NCI-H1092 treated with DMSO at 0.1 percent for 48 hours (cell line): Measurements from ENCODE around the gene BIRC3.
"Not testable (repeated sequence)": the region's sequence is repeated elsewhere in the genome, so short reads cannot be mapped to it uniquely, and the experiment has no call there.

Experiments
- DNase-seq: peaks from one replicate; lab custom pipeline; 2025; lab: John Stamatoyannopoulos, UW

The BIRC3 gene

DNA sequence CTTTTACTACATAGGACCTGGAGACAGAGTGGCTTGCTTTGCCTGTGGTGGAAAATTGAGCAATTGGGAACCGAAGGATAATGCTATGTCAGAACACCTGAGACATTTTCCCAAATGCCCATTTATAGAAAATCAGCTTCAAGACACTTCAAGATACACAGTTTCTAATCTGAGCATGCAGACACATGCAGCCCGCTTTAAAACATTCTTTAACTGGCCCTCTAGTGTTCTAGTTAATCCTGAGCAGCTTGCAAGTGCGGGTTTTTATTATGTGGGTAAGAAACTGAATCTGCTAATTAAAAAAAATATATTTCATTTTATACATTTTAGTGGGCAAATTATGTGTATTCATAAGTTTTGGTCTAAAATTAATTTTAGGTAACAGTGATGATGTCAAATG, 7.8 kb downstream of the BIRC3 start:
- DNase-seq: no peak

DNA sequence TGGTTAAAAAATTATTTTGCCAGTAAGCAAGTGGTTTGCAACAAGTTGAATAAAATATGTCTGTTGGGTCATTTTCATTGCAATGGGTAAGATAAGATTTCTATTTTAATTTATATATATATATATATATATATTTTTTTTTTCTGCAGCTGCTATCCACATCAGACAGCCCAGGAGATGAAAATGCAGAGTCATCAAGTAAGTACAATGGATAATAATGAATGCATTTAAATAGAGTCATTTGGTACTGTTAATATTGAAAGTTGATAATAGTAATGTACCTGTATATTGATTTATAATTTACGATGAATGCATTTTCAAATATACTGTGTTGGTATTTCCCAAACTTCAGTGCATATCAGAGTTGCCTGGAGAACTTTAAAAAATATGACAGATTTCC, 11.5 kb downstream of the BIRC3 start:
- DNase-seq: no peak

- DNase-seq: no peak
Observed at GRCh38 chr11:102330231-102330630, 12.9 kb downstream of the BIRC3 start.

DNA sequence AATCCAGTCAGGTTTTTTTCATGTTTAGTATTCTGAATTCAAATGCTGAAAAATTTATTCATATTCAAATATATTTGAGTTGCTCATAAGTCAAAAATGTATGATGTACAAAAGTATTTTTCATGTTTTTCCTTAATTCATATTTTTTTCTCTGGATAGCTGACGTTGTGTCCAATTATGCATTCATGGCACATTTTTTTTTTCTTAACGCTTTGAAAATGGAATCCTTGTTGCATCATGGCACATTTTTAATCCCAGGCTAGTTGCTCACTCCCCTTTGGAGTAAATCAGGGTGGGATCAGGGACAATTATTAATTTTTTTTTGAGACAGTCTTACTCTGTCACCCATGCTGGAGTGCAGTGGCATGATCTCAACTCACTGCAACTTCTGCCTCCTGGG, 14.1 kb downstream of the BIRC3 start:
- no peak for DNase-seq

DNA sequence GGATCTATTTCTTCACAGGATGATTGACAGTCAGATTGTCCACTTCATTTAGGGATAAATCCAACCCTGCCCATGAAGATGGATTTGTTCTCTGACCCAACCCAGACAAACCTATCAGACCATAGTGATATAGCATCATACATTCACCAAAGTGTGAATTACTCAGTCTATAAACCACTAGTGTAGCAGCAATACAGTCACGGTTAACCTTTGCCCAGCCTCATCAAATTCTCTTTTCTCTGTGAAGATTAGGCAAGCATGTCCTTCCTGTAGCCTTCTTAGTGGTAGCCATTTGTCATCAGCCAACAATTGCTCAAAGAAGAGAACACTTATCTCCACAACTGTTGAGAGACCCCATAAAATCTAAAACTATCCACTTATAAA, 15.3 kb downstream of the BIRC3 start:
- DNase-seq: no peak

DNA sequence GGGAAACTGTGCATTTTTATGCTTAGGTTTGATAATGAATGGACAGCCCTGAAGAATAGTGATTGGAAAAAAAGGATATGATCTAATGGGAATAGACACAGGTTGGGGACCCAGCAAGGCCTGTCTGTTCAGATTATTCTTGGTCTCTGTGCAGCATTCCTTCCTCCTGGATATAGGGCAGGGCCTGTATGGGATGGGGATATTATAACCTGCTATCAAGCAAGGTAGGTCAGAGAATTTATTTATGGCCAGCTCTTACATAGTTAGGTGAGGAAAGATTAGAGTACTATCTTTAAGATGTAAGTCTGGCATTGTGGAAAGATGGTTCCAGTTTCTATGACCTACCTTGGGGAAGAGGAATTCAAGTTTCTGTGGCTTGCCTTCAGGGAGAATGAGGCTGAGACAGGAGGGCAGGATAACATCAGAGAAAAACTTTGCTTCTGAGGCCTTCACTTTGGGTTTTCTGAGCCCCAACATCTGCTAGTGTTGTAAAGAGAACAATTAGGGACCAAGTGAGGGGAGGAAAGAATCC, 21.3 kb downstream of the BIRC3 start:
- no peak for DNase-seq

DNA sequence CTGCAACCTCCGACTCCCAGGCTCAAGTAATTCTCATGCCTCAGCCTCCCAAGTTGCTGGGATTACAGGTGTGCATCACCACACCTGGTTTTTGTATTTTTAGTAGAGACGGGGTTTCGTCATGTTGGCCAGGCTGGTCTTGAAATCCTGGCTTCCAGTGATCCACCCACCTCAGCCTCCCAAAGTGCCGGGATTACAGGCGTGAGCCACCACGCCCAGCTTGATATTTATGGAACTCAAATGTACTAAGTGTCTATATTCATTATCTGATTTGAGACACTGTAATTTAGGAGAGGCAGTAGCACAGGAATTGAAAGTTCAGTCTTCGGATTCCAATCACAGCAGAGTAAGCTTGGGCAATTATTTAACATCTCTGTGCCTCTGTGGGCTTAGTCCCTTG, 24.0 kb downstream of the BIRC3 start:
- DNase-seq: not testable (repeated sequence)

DNA sequence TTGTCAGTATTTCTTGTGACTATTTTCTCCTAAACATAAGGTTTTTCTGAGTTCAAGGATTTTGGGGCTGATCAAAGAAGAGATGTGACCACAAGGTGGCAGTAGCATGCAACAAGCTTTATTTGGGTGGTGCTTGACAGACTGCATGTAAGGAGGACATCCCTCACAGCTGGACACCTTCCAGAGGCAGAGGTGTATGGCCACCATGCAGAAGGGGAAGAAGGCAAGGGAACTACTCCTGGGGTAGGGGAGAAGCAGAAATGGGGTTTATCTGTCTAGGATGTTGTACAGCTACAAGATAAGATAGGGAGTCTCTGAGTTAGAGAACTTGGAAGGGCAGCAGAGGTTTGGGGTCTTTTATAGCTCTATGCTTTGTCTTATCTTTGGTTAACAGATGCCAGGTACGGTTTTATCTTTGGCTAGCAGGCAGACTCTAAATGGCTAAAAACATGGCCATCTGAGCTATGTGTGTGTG, 24.6 kb downstream of the BIRC3 start:
- DNase-seq: peak; percentile 72

GRCh38 chr11:102343809-102344208, 26.5 kb downstream of the BIRC3 start:
- no peak for DNase-seq

- DNase-seq: no peak
Observed at GRCh38 chr11:102345904-102346303, 28.6 kb downstream of the BIRC3 start.

GRCh38 chr11:102346456-102346747, 29.1 kb downstream of the BIRC3 start:
- no peak for DNase-seq

- peak; percentile 91 for DNase-seq
Observed at GRCh38 chr11:102346748-102347461, 29.6 kb downstream of the BIRC3 start, which contains the start of gene BIRC2. BIRC2 (plus strand) TSS chr11:102347214; CDS start chr11:102349855, 2,641 bp downstream.

DNA sequence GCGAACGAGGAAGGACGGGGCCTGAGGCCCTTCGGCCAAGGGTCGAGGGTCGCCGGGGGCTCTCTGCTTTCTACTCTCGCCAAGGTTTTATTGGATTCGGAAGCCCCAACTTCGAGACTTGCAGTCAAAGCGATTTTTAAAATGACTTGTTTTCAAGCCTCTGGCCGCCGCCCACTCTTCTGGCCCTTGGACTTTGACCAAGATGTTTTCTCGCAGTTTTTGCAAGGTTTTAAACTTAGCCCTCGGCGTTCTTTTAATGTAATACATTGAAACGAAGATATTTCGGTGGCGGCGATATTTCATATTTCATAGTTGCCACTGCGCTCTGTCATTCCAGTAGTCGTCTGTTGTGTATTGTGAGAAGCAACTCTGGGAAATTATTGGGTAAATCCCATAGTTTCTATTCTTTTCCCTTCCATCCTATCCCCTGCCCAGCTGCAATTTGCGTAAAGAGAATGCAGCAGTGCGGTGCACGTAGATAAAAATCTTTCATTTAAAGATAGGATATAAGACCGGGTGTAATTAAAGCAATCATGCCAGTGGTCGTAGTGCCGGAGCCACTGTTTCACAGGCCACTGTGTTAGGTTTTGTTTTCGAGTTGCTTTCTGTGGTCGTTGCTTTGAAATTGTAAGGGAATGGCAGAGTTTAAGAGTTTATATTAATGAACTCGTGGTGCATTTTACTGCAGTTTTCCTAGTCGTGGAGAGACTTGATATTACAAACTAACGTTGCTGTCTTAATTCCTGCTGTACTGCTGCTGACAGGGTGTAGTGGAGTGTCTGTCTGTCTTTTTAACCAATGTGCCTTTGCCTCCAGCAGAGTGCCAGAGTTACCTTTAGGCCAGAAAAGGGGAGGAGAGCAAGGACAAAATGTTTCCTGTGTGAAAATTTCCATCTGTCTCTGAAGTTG, 30.4 kb downstream of the BIRC3 start:
- peak; percentile 66 for DNase-seq

GRCh38 chr11:102357116-102357515, 39.8 kb downstream of the BIRC3 start:
- no peak for DNase-seq

- DNase-seq: no peak
Observed at GRCh38 chr11:102359372-102359771, 42.1 kb downstream of the BIRC3 start.

DNA sequence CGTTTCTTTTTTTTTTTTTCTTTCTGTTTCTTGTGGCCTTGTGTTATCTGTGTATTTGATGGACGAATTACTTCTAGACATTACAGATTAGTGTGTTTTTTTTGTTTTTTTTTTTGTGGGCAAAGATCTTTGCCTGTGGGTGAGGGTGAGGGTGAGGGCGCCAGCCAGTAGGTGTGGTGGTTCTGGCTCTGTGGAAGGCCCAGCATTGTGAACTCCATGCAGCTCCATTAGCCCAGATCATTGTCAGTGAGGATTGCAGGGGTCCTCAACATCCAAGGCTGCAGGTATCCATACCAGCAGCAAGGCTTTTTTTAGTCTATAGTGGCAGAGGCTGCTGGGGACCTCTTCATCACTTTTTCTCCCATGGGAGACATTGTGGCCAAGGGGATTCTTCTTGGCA, 43.4 kb downstream of the BIRC3 start:
- no peak for DNase-seq

DNA sequence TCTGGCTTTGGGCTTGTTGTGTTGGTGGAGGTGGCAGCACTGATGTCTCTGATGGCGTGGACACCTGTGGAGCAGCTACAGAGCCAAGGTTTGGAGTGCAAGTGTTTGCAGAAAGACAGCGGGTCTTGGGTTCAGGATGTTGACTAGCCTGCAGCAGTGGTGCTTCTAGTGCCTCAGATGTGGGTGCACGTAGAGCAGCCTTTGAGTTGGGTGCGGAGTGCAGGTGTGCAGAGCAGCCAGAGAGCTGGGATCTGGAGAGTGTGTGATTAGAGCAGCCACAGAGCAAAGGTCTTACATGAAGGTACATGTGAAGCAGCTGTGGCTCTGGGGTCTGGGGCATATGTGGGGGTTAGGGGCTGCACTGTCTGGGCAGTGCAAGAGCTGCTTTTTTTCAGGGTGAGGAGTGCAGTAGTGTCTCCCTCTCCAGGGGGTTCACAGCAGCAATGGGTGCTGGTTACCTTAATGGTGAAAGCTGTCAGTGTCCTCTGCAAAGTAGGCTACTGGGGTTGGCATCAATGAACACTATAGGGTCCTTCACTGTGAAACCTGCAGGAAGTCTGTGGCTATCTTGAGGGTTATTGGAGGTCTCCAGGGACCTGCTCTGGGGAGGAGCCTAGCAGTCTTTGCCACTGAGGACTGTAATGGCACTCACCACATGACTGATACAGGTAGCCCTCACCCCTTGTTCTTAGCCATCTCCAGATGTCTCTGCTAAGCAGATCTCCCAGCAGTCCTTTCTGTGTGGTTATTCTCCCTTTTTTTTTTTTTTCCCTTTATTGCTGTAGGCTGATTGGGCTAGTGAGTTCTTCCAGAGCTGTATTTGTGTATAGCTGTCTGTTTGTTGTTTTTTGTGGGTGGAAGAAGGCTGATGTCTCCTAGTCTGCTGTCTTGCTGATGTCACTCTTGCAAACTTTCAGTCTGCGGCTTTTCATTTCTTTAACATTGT, 44.1 kb downstream of the BIRC3 start:
- no peak for DNase-seq

GRCh38 chr11:102364991-102365390, 47.7 kb downstream of the BIRC3 start:
- no peak for DNase-seq

- DNase-seq: no peak
Observed at GRCh38 chr11:102367364-102367763, 50.1 kb downstream of the BIRC3 start.

DNA sequence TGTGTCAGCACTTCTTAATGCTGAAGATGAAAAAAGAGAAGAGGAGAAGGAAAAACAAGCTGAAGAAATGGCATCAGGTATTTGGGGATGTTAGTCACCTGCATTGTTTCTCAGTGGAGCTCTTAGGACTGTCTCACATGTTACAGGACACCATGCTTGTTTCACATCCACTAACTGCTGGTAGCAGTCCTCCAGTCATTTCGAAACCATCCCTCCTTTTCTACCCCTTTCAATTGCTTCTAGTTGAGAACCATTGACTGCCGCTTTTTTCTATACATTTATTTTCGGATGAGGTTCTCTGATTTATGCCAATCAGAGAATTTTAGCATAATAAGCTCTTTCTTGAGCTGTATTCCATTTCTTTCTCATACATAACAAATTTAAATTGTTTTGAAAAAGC, 51.2 kb downstream of the BIRC3 start:
- DNase-seq: no peak

DNA sequence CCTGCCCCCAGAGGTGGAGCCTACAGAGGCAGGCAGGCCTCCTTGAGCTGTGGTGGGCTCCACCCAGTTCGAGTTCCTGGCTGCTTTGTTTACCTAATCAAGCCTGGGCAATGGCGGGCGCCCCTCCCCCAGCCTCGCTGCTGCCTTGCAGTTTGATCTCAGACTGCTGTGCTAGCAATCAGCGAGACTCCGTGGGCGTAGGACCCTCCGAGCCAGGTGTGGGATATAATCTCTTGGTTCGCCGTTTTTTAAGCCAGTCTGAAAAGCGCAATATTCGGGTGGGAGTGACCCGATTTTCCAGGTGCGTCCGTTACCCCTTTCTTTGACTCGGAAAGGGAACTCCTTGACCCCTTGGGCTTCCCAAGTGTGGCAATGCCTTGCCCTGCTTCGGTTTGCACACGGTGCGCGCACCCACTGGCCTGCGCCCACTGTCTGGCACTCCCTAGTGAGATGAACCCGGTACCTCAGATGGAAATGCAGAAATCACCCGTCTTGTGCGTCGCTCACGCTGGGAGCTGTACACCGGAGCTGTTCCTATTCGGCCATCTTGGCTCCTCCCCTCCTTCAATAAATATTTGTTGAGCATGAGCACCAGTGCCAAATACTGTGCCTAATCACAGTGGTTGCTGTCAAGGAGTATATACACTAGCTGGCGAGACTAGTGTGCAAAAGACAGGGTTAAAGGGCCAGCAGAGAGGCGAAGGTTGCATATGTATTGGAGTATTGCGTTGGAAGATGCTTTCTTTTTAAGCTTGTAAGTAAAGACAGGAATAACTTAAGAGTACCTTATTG, 57.5 kb downstream of the BIRC3 start:
- not testable (repeated sequence) for DNase-seq
